ENCODE measurements around the gene ANKRD33B.
"Not testable (repeated sequence)": the region's sequence is repeated elsewhere in the genome, so short reads cannot be mapped to it uniquely, and the experiment has no call there.

ANKRD33B gene

DNA sequence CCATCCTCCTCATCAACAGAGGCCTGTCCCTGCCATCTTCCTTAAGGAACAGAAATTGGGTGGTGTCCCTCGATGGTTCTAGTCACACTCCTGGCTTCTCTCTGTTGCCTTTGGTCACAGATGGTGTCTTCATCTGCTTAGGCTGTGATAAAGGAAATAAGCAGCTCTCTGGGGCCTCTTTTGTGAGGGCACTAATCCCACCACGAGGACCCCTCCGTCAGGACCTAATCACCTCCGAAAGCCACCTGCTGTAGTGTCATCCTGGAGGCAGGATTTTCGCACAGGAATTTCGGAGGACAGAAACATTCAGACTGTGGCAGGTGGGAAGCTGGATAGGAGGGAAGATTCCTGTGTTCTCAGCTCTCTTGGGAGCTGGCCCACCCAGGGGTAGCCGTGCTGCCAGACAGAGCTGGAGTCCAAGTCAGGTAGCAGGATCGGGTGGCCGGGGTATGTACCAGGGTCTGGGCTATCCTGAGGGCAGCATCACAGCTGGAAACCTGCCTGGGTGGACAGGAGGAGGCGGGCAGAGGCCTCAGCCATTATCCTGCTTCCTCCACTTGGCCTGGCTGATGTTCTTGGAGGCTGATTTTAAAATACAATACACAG, 59.5 kb downstream of the ANKRD33B start:
- DNase-seq: no peak

DNA sequence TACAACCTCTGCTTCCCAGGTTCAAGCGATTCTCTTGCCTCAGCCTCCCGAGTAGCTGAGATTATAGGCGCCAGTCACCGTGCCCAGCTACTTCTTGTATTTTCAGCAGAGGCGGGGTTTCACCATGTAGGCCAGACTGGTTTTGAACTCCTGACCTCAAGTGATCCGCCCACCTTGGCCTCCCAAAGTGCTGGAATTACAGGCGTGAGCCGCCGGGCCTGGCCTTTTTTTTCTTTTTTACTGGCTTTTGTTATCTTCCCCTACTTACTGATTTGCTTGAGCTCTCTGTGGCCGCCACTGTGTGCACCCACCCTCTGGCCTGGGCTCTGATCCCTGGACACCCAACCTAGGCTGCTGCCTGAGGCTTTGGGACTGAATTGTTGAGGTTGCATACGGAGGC, 60.3 kb downstream of the ANKRD33B start:
- no peak for DNase-seq

DNA sequence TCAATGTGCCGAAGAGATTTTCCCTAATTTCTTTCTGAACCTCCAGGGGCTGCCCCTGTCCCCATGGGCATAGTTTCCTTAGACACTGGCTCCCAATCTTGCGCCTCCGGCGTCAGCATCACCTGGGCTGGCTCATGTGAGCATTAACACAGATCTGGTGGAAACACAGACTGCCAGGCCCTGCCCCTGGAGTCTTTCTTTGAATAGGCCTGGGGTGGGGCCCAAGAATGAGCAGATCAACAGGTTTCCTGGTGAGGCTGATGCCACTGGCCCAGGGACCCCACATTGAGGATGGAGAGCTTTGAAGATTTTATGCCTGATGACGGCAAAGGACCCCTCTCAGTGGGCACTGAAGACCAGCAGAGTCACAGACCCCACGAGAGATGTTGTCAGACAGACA, 60.8 kb downstream of the ANKRD33B start:
- no peak for DNase-seq

DNA sequence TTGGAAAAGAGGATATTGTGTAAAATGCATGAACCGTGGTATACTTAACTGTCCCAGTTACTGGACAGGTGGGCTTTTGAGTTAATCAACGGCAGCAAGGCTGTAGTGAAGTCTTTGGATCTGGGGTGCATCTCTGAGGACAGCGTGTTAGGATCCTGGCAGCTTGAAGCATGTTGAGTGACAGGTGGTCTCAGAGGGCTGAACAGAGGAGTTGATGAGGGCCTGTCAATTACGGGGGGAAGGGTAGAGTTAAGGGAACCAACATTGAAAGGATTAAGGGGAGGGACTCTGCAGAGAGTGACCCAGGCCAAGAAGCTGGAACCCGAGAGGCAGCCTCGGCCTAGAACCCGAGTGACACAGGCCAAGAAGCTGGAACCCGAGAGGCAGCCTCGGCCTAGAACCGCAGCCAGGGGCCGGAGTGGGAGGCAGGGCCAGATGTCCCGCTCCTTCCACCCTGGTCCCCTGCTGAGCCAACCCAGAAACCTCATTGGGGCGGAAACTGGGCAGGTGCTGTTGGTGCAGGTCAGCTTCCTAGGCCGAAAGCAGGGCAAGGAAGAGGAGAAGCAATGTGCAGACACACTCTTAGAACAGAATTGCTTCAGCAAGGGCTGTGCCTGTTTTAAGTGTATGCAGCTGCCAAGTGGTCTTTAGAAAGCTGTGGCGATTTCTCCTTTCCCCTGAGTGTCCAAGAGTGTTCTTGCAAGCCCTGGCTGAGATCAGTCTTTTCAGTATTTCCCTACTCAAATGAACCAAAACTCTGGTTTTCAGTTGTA, 62.0 kb downstream of the ANKRD33B start:
- no peak for DNase-seq

DNA sequence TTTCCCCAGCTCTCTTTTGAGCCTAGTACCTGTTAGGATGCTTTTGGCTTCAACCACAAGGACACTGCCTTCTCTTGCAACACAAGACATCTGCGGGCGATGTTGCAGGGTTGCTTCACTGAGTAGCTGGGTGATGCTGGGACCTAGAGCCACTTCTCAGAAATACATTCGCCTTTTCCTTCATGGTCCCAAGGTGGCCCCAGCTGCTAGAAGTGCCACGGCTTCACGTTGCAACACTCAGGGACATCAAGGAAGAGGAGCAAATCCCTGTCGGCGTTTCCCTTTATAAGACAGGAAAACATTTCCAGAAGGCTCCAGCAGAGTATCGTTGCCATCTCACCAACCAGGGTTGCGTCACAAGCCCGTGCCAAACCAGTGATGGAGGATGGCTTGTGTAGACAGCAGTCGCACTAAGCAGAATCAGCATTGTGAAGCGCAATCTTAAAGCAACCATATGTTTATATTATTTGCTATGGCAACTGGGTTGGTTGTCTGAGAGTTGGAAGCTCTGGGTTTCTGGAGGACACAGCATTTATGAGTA, 62.7 kb downstream of the ANKRD33B start:
- DNase-seq: no peak

DNA sequence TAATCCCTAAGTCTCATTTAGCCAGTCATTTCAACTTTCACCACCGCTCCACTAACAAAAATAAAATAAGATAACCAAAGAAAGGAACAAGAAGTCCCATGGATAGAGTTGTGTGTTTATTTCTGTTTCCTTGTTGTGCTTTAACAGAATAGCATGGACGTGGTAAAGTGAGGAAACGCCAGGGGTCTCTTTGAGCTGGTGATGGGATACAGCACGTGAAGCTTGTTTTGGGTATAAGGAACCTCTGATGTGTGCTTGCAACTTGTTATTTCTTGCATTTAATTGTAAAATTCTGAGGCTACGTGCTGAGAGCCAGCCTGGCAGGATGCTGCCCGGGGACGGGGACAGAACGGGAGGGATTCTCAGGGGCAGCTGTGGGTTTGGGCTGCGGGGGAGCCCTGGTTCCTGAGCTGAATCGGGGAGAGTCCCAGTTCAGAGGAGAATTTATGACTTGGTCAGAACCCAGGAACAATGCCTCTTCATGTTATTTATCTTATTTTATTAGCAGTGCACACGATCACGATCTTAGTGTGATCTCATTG, 63.4 kb downstream of the ANKRD33B start:
- DNase-seq: no peak

DNA sequence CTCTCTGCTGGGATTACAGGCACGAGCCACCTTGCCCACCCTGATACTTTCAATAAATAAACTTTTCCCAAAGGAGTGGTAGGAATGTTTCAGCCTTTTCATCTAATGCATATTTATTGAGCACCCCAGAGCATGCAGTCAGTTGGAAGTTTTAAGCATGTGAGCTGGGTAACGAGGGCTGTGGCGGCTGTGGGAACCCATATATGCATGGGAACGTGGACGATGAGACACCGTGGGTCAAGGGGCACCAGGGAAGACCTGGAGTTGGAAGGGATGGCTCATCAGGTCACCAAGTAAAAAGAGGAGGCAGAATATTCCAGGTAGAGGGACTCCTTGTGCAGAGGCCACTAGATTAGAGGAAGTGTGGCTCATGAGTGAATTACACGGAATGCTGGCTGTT, 64.7 kb downstream of the ANKRD33B start:
- no peak for DNase-seq

DNA sequence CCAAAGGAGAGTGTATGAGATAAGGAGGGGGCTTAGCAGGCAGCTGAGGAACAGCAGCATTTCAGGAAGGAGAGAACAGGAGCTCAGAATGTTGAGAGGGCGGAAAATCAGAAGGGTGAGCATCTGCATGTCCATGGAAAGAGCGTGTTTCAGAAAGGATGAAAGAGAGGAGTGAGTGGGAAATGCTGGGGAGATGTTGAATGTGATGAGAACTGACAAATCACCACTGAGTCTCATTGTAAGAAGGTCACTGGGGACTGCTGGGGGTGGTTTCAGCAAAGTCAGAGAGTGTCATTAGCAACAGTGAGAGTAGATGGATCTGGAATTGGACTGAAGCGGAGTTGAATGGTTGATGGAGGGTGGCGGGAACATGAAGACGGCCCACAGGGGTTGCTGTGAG, 65.8 kb downstream of the ANKRD33B start:
- DNase-seq: no peak

DNA sequence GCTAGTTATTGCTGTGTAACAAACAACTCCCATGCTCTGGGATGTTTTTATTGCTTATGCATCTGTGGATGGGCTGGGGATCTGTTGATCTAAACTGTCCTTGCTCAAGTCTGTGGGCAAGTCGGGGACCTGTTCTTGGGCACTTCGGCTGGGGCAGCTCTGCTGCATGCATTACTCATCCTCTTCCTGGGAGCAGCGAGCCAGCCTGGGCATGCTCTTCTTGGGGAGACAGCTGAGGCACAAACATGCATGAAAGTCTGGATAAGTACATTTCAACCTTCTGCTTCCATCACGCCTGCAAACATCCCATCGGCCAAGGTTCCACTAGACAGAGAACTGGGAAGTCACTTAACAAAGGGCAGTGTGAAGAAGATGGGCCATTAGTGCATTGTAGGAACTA, 66.3 kb downstream of the ANKRD33B start:
- no peak for DNase-seq

DNA sequence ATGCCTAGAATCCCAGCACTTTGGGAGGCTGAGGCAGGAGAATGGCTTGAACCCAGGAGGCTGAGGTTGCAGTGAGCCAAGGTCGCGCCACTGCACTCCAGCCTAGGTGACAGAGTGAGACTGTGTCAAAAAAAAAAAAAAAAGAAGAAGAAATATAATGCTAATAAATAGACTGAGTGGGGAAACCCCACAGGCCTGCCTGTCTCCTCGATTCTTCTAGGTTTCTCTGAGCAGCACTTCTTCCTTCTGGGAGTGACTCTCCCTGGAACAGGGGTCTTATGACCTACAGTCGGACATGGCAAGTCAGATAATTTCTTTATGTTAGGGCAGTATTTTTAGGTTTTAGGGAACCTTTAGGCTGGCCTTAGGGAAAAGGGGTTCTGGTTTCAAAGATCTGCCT, 66.9 kb downstream of the ANKRD33B start:
- not testable (repeated sequence) for DNase-seq

DNA sequence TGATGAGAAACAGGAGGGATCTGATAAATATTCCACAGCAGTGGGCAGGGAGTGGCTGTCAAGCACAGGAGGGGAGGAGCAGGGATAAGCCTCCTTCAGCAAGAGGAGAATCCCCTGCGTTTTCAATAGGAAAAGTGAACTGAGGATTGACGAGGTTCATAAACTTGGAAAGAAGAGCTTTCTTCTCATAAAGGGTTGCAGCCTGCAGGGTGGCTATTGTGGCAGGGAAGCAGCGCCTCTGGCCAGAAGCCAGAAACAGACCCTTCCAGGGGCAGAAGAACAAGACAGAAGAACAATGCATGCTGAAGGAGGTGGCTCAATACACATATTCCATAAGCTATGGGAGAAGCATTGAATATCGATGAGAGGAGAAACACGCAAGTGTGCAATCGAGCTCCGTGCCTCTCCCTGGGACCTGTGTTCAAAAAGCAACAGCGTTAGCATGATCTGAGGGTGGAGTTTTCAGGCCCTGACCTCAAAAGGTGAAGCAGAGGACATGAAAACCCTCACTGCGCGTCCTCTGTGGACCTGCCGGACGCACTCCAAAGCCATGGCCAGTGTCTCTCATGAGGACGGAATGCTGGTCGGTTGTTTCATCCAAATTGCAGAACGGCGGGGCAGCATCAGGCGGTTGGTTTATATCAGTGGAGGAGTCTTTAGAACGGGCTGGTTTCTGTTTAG, 67.6 kb downstream of the ANKRD33B start:
- DNase-seq: no peak

DNA sequence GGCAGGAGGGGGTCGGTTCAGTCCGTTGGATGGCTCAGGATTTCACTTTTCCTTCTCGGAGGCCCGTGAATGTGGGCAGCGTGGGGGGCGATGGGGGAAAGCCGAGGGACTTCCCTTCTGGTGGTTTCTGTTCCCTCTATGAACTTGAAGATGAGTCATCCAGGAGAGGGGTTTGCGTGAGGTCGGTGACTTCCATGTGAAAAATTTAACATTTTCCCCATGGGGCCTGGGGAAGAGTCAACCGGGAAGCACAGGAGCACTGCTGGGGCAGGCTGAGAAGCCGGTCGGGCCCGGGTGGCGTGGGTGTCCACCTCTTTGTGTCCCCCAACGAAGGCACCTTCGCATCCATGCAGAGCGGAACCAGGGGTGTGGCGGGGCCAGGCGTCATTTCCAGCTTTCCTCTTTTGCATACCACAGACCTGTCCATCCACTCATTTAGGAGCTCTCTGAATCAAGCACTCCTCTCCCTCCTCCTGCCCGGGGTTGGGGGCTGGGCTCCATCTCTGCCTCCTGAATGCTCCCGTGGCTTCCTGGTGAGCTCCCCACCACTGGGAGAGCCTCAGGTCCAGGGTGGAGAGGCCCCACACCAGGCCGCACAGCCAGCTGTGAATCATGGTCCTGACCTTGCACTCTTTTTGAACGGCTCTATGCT, 68.4 kb downstream of the ANKRD33B start:
- DNase-seq: peak; percentile 37

DNA sequence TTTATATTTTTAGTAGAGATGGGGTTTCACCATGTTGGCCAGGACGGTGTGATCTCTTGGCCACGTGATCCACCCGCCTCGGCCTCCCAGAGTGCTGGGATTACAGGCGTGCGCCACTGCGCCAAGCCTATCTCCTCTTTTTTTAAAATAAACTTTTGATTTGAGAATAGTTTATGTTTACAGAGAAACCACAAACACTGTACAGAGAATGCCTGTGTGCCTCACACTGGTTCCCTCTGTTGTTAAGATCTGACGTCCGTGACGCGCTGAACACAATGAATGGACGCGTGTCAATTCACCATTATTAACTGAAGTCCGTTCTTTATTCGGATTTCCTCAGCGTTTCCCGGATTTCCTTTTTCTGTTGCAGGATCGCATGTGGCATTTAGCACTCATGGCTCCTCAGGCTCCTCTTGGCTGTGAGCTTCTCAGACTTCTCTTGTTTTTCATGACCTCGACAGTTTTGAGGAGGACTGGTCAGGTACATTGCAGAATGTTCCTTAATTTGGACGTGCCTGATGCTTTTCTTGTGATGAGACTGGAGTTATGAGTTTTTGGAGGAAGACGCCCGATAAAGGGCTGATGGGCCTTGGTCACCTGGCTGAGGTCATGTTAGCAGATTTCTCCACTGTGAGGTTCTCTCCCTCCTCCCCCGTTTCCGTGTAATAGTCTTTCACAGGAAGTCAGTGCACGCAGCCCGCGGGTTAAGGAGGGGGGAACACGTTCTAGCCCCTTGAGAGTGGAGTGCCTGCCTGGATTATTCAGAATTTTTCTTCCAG, 69.6 kb downstream of the ANKRD33B start:
- peak; percentile 47 for DNase-seq

DNA sequence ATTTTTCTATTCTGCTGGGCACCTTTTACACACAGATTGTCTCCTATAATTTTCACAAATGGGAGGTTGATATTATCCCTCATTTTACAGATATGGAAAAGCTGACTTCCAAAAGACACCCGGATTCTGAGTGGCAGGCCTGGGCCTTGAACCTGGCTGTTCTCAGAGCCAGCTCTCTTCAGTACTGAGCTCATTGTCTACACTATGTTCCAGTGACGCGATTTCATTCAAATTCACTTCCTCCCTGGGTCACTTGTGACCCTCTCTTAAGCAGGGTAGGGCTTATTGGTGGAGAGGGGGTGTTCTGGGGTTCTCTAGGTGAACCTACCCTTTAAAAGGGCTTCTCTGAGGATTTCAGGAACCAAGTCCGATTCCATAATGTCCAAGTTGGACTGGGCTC, 70.2 kb downstream of the ANKRD33B start:
- no peak for DNase-seq

DNA sequence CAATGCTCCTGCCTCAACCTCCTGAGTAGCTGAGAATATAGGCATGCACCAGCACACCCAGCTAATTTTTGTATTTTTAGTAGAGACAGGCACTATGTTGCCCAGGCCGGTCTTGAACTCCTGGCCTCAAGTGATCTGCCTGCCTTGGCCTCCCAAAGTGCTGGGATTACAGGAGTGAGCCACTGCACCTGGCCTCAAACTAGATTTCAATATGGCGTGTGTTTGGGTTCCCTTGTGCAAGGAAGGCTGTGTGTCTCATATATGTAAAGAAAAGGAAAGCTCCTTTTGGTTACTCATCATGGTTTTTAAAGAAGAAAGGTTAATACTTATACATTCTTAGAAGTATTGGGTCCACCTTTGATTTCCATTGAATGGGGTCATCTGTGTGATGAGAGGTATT, 70.7 kb downstream of the ANKRD33B start:
- no peak for DNase-seq

DNA sequence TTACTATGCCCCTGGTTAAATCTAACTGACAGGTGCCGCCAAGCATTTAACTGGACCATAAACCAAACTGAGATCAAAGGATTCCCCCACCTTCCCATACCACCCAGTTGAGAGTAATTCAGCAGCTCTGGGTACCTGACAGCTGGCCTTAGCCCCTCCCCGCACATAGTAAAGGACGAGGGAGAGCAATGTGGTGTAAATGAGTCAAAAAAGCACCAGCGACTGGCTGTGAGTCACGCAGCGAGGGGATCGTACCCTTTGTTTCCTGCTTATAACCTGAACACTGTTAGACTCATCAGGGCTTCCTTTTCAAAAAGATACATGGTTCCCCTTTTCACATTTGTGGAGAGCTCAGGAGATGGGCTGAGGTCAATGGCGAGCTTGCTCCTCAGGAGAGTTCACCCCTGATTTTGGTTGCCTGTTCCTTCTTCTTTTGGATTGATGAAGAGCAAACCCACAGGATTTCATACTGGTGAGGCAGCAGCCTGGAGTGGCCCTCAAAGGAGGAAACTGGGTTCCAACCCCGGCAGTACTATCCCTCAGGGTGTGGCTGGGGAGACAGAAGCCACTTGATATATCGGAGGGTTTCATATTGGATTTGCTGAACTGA, 71.5 kb downstream of the ANKRD33B start:
- peak; percentile 40 for DNase-seq

DNA sequence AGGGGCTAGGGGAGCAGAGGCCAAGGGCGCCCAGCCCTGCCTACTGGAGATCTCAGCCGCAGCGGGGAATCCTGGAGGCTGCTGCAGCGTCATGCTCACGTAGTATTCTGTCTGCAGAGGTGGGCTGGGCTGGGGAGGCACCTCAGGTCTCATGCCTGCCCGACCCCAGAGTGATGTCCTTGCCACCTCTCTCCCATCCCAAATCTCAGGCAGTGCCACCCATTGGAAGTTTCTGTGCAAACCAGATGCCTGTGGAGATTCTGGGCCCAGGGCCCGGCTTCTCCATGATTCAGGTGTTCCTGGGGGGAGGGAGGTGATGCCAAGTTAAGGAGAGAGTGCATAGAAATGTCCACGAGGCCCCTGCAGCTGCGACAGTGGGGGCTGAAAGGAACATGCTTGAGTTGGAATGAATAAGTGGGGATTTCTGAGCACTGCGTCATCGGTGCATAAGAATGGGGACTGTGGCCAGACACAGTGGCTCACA, 72.0 kb downstream of the ANKRD33B start:
- no peak for DNase-seq

DNA sequence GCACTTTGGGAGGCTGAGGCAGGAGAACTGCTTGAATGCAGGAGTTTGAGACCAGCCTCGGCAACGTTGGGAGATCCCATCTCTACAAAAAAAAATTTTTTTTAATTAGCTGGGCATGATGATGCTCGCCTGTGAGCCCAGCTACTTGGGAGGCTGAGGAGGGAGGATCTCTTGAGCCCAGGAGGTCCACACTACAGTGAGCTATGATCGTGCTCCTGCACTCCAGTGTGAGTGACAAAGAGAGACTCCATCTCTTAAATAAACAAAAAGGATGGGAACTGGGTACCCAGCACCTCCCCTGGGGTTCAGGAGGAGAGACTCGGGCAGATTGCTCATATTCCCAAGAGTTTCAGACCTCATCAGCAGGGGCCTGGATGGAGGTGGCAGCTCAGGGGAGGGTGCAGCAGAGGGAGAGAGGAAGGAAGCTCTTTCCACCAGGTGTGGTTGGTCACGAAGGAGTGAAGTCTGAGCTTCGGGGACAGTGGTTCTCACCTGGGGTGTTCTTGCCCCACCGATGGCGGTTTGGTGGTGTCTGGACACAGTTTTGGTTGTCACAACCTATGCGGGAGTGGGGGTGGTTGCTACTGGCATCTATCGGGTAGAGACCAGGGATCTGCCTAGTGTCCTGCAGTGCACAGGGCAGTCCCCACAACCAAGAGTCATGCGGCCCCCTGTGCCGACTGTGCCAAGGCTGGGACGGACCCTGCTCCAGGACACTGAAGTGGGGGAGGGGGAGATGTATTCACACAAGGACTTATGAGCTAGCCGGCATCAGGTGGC, 72.7 kb downstream of the ANKRD33B start:
- DNase-seq: no peak

DNA sequence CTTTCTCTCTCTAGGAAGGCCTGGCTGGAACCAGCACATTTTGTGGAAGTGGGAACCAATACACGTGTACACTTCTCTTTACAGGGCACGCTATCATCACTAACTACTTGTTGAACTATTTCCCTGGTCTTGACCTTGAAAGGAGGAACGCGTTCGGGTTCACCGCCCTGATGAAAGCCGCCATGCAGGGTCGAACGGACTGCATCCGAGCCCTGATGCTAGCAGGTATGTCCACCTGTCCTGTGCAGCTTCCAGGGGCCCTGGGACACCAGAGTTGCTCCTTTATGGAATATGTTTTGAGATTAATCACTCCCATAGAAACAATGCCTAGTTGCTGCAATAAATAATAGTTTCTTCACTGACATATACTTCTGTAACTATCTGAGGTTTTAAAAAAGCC, 74.1 kb downstream of the ANKRD33B start:
- no peak for DNase-seq

DNA sequence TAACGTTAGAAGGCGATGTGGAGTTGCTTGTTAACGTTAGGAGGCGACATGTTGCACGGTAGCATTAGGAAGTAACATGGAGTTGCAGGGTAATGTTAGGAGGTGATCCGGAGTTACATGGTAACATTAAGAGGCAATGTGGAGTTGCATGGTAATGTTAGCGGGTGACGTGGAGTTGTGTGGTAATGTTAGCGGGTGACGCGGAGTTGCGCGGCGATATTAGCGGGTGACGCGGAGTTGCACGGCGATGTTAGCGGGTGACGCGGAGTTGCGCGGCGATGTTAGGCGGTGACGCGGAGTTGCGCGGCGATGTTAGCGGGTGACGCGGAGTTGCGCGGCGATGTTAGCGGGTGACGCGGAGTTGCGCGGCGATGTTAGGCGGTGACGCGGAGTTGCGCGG, 74.9 kb downstream of the ANKRD33B start:
- DNase-seq: not testable (repeated sequence)

DNA sequence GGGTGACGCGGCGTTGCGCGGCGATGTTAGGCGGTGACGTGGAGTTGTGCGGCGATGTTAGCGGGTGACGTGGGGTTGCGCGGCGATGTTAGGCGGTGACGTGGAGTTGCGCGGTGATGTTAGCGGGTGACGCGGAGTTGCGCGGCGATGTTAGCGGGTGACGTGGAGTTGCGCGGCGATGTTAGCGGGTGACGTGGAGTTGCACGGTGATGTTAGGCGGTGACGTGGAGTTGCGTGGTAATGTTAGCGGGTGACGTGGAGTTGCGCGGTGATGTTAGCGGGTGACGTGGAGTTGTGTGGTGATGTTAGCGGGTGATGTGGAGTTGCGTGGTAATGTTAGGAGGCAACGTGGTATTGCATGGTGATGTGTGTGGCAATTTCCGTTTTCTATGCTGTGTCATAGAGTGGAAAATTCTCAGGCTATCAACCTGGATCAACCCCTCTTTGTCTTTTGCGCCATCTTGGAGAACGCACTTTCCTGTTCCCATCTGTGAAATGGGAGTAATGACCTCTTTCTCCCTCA, 76.0 kb downstream of the ANKRD33B start:
- DNase-seq: no peak
